ENCODE data around the gene ITGA2B.
A peak's percentile ranks its signal among the peaks of the same experiment; 100 is the strongest.
"Not testable (repeated sequence)": the region's sequence is repeated elsewhere in the genome, so short reads cannot be mapped to it uniquely, and the experiment has no call there.

The ITGA2B gene

GRCh38 chr17:44348988-44349364 is 40.5 kb downstream of the ITGA2B start:
- peaks cover 5% of the 10 kb centered on the region for H3K36me3 Mint-ChIP-seq (ENCODE audit: low read depth)
- H3K4me3 Mint-ChIP-seq: no peak overlapping the region
- TF ChIP-seq, protein P1, sequence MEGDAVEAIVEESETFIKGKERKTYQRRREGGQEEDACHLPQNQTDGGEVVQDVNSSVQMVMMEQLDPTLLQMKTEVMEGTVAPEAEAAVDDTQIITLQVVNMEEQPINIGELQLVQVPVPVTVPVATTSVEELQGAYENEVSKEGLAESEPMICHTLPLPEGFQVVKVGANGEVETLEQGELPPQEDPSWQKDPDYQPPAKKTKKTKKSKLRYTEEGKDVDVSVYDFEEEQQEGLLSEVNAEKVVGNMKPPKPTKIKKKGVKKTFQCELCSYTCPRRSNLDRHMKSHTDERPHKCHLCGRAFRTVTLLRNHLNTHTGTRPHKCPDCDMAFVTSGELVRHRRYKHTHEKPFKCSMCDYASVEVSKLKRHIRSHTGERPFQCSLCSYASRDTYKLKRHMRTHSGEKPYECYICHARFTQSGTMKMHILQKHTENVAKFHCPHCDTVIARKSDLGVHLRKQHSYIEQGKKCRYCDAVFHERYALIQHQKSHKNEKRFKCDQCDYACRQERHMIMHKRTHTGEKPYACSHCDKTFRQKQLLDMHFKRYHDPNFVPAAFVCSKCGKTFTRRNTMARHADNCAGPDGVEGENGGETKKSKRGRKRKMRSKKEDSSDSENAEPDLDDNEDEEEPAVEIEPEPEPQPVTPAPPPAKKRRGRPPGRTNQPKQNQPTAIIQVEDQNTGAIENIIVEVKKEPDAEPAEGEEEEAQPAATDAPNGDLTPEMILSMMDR (IDR thresholded peaks at IDR 0.05; ENCODE audit: unreplicated experiment in 3 of 3): no peak
- no peak overlapping the region for H3K27ac Mint-ChIP-seq
- H3K9me3 Mint-ChIP-seq: no peaks in the 10 kb centered on the region
- H3K4me1 Mint-ChIP-seq: peaks cover 13% of the 10 kb centered on the region
- peaks cover 4% of the 10 kb centered on the region for H3K27me3 Mint-ChIP-seq (ENCODE audit: low read depth)

- Mint-ChIP-seq H3K4me3 (peak overlapping the region in 2 of 3 experiments; percentile 2 to 44), H3K27me3 (ENCODE audit: low read depth) (peaks cover 9% of the 10 kb centered on the region), H3K36me3 (ENCODE audit: low read depth) (peaks cover 5% of the 10 kb centered on the region), H3K27ac (no peak overlapping the region), H3K4me1 (peaks cover 13% of the 10 kb centered on the region), H3K9me3 (no peaks in the 10 kb centered on the region)
- TF ChIP-seq, protein P1 (IDR thresholded peaks at IDR 0.05; ENCODE audit: unreplicated experiment in 3 of 3): no peak
Measured at GRCh38 chr17:44348234-44348987, 41.0 kb downstream of the ITGA2B start.

DNA sequence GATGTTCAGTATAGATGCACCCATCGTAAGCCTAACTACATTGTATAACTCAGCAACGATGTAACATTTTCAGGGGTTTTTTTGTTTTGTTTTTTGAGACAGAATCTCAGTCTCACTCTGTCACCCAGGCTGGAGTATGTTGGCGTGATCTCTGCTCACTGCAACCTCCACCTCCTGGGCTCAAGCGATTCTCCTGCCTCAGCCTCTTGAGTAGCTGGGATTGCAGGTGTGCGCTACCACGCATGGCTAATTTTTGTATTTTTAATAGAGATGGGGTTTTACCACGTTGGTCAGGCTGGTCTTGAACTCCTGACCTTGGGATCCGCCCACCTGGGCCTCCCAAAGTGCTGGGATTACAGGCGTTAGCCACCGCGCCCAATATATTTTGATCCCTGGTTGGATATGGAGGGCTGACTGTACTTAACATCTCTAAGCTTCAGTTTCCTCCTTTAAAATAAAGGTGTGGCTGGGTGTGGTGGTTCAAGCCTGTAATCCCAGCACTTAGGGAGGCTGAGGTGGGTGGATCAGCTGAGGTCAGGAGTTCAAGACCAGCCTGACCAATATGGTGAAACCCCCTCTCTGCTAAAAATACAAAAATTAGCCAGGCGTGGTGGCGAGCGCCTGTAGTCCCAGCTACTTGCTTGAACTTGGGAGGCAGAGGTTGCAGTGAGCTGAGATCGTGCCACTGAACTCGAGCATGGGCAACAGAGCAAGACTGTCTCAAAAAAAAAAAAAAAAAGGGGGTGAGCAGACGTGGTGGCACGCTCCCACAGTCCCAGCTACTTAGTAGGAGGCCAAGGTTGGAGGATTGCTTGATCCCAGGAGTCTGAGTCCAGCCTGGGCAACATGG is 42.0 kb downstream of the ITGA2B start:
- H3K4me1 Mint-ChIP-seq; H3K36me3 Mint-ChIP-seq (ENCODE audit: low read depth); H3K27ac Mint-ChIP-seq; H3K9me3 Mint-ChIP-seq: not testable (repeated sequence)
- Mint-ChIP-seq H3K27me3 (ENCODE audit: low read depth) (peaks cover 14% of the 10 kb centered on the region), H3K4me3 (peak overlapping the region; percentile 47 to 97 (median 52))

GRCh38 chr17:44346064-44346844 is 43.2 kb downstream of the ITGA2B start:
- no peaks in the 10 kb centered on the region for H3K9me3 Mint-ChIP-seq
- H3K36me3 Mint-ChIP-seq (ENCODE audit: low read depth): no peaks in the 10 kb centered on the region
- H3K27ac Mint-ChIP-seq: peak overlapping the region in 1 of 3 experiments; percentile 92
- peaks cover 9% of the 10 kb centered on the region for H3K4me1 Mint-ChIP-seq
- H3K4me3 Mint-ChIP-seq: peak overlapping the region; percentile 91 to 97 (median 96)
- TF ChIP-seq, protein P1 (IDR thresholded peaks at IDR 0.05; ENCODE audit: unreplicated experiment in 3 of 3): no peak
- H3K27me3 Mint-ChIP-seq (ENCODE audit: low read depth): peaks cover 14% of the 10 kb centered on the region

- H3K9me3 Mint-ChIP-seq: no peaks in the 10 kb centered on the region
- peak overlapping the region; percentile 83 to 92 (median 87) for H3K27ac Mint-ChIP-seq
- H3K4me1 Mint-ChIP-seq: peaks cover 16% of the 10 kb centered on the region
- H3K4me3 Mint-ChIP-seq: peak overlapping the region; percentile 91 to 97 (median 96)
- H3K36me3 Mint-ChIP-seq (ENCODE audit: low read depth): no peaks in the 10 kb centered on the region
- TF ChIP-seq, protein P1 (IDR thresholded peaks at IDR 0.05; ENCODE audit: unreplicated experiment in 3 of 3): peak; percentile 46 to 51 (median 47)
- H3K27me3 Mint-ChIP-seq (ENCODE audit: low read depth): peaks cover 14% of the 10 kb centered on the region
Measured at GRCh38 chr17:44345454-44346026, 43.9 kb downstream of the ITGA2B start.
